Smooth muscle cell (in vitro differentiated cells): ENCODE data around the gene FSD1. TPM values are rescaled to one million over a fixed set of nuclear protein-coding genes. Genes with fewer than 3 reads are reported as not detected.

Experiments
- DNase-seq: peaks from one replicate; lab custom pipeline; 2025; ENCODE audit not compliant: unreplicated experiment; lab: John Stamatoyannopoulos, UW
- H2AFZ ChIP-seq: fragments of 200-600 bp; sonication (generic); 2 replicates; pipeline ENCODE4 v1.6.0; 2016; ENCODE audit warnings: antibody characterized with exemption, low read depth, mild to moderate bottlenecking
- H3F3A ChIP-seq: fragments of 200-600 bp; sonication (generic); 2 replicates; pipeline ENCODE4 v1.6.0; 2017; ENCODE audit warnings: antibody characterized with exemption, low read depth
- H3K27ac ChIP-seq: fragments of 200-600 bp; sonication (generic); 2 replicates; pipeline ENCODE4 v1.5.1; 2016; ENCODE audit warnings: low read depth, mild to moderate bottlenecking
- H3K27me3 ChIP-seq: fragments of 200-600 bp; sonication (generic); 2 replicates; pipeline ENCODE4 v1.6.1; 2016; ENCODE audit warnings: low read depth, mild to moderate bottlenecking
- H3K36me3 ChIP-seq: fragments of 200-600 bp; sonication (generic); 2 replicates; pipeline ENCODE4 v1.5.1; 2016; ENCODE audit warnings: low read depth
- H3K4me1 ChIP-seq: fragments of 200-600 bp; sonication (generic); 2 replicates; pipeline ENCODE4 v1.5.1; 2016; ENCODE audit warnings: low read depth
- H3K4me2 ChIP-seq: fragments of 200-600 bp; sonication (generic); 2 replicates; pipeline ENCODE4 v1.6.0; 2016; ENCODE audit warnings: mild to moderate bottlenecking
- H3K4me3 ChIP-seq: fragments of 200-600 bp; sonication (generic); 2 replicates; pipeline ENCODE4 v1.5.1; 2016; ENCODE audit warnings: mild to moderate bottlenecking
- H3K79me2 ChIP-seq: fragments of 200-600 bp; sonication (generic); 2 replicates; pipeline ENCODE4 v1.6.0; 2016; ENCODE audit warnings: low read depth, mild to moderate bottlenecking
- H3K9ac ChIP-seq: fragments of 200-600 bp; sonication (generic); 2 replicates; pipeline ENCODE4 v1.6.0; 2016; ENCODE audit warnings: low read depth
- H3K9me3 ChIP-seq: fragments of 200-600 bp; sonication (generic); replicated peaks from 2 replicates; pipeline ENCODE4 v1.5.1; 2016; ENCODE audit warnings: low read depth
- H4K20me1 ChIP-seq: fragments of 200-600 bp; sonication (generic); 2 replicates; pipeline ENCODE4 v1.6.0; 2016; ENCODE audit warnings: low read depth
- CTCF ChIP-seq: fragments of 200-600 bp; sonication (generic); IDR thresholded peaks from 2 replicates; pipeline ENCODE4 v1.5.1; 2017; ENCODE audit warnings: borderline replicate concordance, mild to moderate bottlenecking, antibody characterized with exemption; ENCODE audit not compliant: insufficient read depth, poor library complexity, severe bottlenecking
- WGBS: methylation state at CpG from one replicate; pipeline ENCODE4 v1.1.7; 2016; ENCODE audit warnings: low lambda C conversion rate; 5-methylcytosine and 5-hydroxymethylcytosine counted together
- polyA plus RNA-seq: library from polyadenylated mRNA; unstranded; fragments of >200 nt; fragmentation: Nextera tagmentation; extraction: Ambion mirVana; gene quantifications from 2 replicates; pipeline ENCODE4 v1.2.1, GENCODE V29; 2016
- total RNA-seq: library from RNA; depleted of rRNA; stranded (reverse); fragments of >200 nt; gene quantifications from 2 replicates; pipeline ENCODE4 v1.2.3, GENCODE V29; 2014

Gene FSD1
- total and polyA plus RNA-seq, 2 experiments from 2014 or later: 9.9 to 16.5 TPM

- Histone ChIP-seq H3F3A (peaks cover 2% of the 10 kb centered on the region), H2AFZ (no peak overlapping the region), H3K4me3 (no peak overlapping the region), H4K20me1 (peaks cover 29% of the 10 kb centered on the region), H3K79me2 (no peaks in the 10 kb centered on the region), H3K9ac (no peak overlapping the region), H3K27me3 (no peaks in the 10 kb centered on the region), H3K4me1 (no peaks in the 10 kb centered on the region), H3K27ac (no peak overlapping the region), H3K9me3 (no peaks in the 10 kb centered on the region), H3K36me3 (no peaks in the 10 kb centered on the region), H3K4me2 (no peak overlapping the region)
- 93% methylated on average over 13 of the region's 13 CpGs for WGBS
- no peak for TF ChIP-seq CTCF
- no peak for DNase-seq
These were observed 55.2 kb downstream of the FSD1 start for GRCh38 chr19:4359627-4360000.

GRCh38 chr19:4360081-4360569 lies 55.7 kb downstream of the FSD1 start:
- Histone ChIP-seq H3K79me2 (no peaks in the 10 kb centered on the region), H3K27me3 (no peaks in the 10 kb centered on the region), H3K4me2 (no peak overlapping the region), H3K9me3 (no peaks in the 10 kb centered on the region), H3K36me3 (no peaks in the 10 kb centered on the region), H3K4me1 (no peaks in the 10 kb centered on the region), H3K4me3 (no peak overlapping the region), H2AFZ (no peak overlapping the region), H3K9ac (no peak overlapping the region), H4K20me1 (peaks cover 32% of the 10 kb centered on the region), H3F3A (peaks cover 2% of the 10 kb centered on the region), H3K27ac (no peak overlapping the region)
- DNase-seq: no peak
- TF ChIP-seq CTCF: no peak
- WGBS: 90% methylated on average over 9 of the region's 9 CpGs

- no peak overlapping the region for H3K27ac ChIP-seq
These were observed 56.3 kb downstream of the FSD1 start for GRCh38 chr19:4360641-4361151.

More at GRCh38 chr19:4360641-4361151, 56.3 kb downstream of the FSD1 start:
- TF ChIP-seq CTCF: no peak
- no peaks in the 10 kb centered on the region for H3K9me3 ChIP-seq
- WGBS: 79% methylated on average over 11 of the region's 12 CpGs
- no peaks in the 10 kb centered on the region for H3K79me2 ChIP-seq
- peaks cover 38% of the 10 kb centered on the region for H4K20me1 ChIP-seq
- H3K4me3 ChIP-seq: no peak overlapping the region
- H3F3A ChIP-seq: peaks cover 2% of the 10 kb centered on the region
- no peaks in the 10 kb centered on the region for H3K4me1 ChIP-seq
- no peak overlapping the region for H3K4me2 ChIP-seq
- H3K9ac ChIP-seq: no peak overlapping the region
- no peak overlapping the region for H2AFZ ChIP-seq
- no peaks in the 10 kb centered on the region for H3K36me3 ChIP-seq
- DNase-seq: no peak
- no peaks in the 10 kb centered on the region for H3K27me3 ChIP-seq
